HG03039 (cell line): Measurements from ENCODE around the gene LCA5.
"Not testable (repeated sequence)": the region's sequence is repeated elsewhere in the genome, so short reads cannot be mapped to it uniquely, and the experiment has no call there.

Experiments used
- ATAC-seq: cut with Tn5 transposase; IDR thresholded peaks from one replicate; pipeline ENCODE4 v1.9.1; 2021; ENCODE audit warnings: mild to moderate bottlenecking, moderate library complexity; ENCODE audit not compliant: unreplicated experiment

LCA5 gene

GRCh38 chr6:79468116-79468515 lies 69.1 kb downstream of the LCA5 start:
- ATAC-seq = no peak

- ATAC-seq = no peak
Observed at GRCh38 chr6:79467716-79468115, 69.5 kb downstream of the LCA5 start.

- ATAC-seq = no peak
Observed at GRCh38 chr6:79466207-79466834, 70.9 kb downstream of the LCA5 start.

DNA sequence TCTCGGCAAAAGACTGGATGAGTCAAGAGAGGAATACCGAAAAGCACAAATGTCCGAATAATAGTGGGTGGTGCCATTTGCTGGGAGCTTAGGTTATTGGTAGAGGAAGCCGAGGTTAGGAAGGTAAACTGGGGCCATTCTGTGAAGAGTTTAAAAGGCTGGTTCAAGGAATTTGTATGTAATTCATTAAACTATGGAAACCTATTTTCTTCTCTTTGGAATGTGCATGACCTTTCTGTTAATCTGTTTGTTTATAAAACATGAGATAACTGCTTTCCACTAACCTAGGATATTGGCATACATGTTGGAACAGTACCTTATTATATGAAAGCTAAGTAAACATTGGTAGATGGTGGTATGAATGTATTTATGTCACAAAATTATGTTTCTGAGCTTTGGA lies 71.8 kb downstream of the LCA5 start:
- no peak for ATAC-seq

- no peak for ATAC-seq
Observed at GRCh38 chr6:79463621-79464050, 73.6 kb downstream of the LCA5 start.

- no peak for ATAC-seq
Observed at GRCh38 chr6:79461205-79461604, 76.0 kb downstream of the LCA5 start.

GRCh38 chr6:79455446-79455845 lies 81.8 kb downstream of the LCA5 start:
- no peak for ATAC-seq

- no peak for ATAC-seq
Observed at GRCh38 chr6:79453558-79454042, 83.6 kb downstream of the LCA5 start.

DNA sequence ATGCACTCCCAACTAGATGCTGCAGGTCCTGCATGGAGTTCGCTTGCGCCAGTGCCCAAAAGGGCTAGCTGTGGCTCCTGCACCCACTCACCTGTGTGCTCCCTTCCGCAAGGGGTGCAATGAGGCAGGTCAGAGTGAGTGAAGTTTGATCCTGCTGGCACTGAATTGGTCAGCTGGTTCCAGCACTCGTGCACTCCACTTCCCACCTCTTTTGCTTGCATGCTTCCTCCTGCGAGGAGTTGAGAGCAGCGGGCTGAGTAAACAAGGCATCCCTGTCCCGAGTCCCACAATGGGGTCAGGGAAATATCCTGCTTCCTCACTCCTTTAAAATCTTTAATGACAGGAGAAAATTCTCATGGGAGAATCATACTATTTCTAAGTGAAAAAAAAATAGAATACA lies 86.2 kb downstream of the LCA5 start:
- ATAC-seq = no peak

GRCh38 chr6:79446006-79446405 lies 91.2 kb downstream of the LCA5 start:
- no peak for ATAC-seq

GRCh38 chr6:79443876-79444275 lies 93.4 kb downstream of the LCA5 start:
- ATAC-seq = not testable (repeated sequence)

DNA sequence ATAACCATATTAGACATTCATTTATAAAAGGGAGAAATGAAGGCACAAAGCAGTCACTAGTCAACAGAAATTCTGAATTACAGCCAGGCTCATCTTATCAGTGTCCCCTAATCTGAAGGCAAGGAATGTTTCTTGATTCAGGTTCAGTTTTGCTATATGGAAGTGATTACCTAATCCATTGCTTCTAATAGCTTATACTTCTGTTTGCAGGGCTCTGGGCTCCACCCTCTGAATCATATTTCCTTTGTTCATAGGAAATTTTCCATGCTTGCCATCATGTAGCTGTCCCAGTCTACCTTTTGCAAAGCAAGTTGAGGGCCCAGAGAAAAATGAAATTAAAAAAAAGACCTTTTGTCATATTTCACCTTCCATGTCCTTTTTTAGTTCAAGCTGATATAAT lies 96.0 kb downstream of the LCA5 start:
- ATAC-seq = no peak

- ATAC-seq = no peak
Observed at GRCh38 chr6:79440598-79440997, 96.6 kb downstream of the LCA5 start.

- ATAC-seq = no peak
Observed at GRCh38 chr6:79438030-79438429, 99.2 kb downstream of the LCA5 start.

- no peak for ATAC-seq
Observed at GRCh38 chr6:79436241-79436640, 101.0 kb downstream of the LCA5 start.

- ATAC-seq = no peak
Observed at GRCh38 chr6:79435746-79436145, 101.5 kb downstream of the LCA5 start.
